Activated naive CD8-positive, alpha-beta T cell treated with anti-CD3 and anti-CD28 coated beads, Interleukin-2, amount 10 ng/mL, durations not matched to agents 7 days and 5 days (primary cell): ENCODE data around the gene KRTAP1-5. TPM values are rescaled to one million over a fixed set of nuclear protein-coding genes. Genes with fewer than 3 reads are reported as not detected.
"Not testable (repeated sequence)": the region's sequence is repeated elsewhere in the genome, so short reads cannot be mapped to it uniquely, and the experiment has no call there.

Experiments used
- ATAC-seq: fragments of 150-1000 bp; cut with Tn5 transposase; one replicate; pipeline ENCODE4 v1.10.0; 2021; ENCODE audit warnings: low read depth, moderate library complexity
- POLR2A ChIA-PET: fragments of 350-600 bp; sonication (Branson Sonifier 250); formaldehyde crosslinking; loops from one replicate; lab custom pipeline; 2021; ENCODE audit warnings: antibody characterized with exemption; lab: Charles Lee
- DNase-seq: peaks from one replicate; pipeline ENCODE4 v3.0.0; 2021
- H3K27ac Mint-ChIP-seq: one replicate; pipeline ENCODE4 v1.8.0; 2022; ENCODE audit warnings: mild to moderate bottlenecking, mixed read lengths
- H3K27me3 Mint-ChIP-seq: one replicate; pipeline ENCODE4 v1.8.0; 2022; ENCODE audit warnings: mild to moderate bottlenecking, moderate library complexity, mixed read lengths
- H3K36me3 Mint-ChIP-seq: one replicate; pipeline ENCODE4 v1.8.0; 2021; ENCODE audit warnings: mild to moderate bottlenecking, mixed read lengths
- H3K4me1 Mint-ChIP-seq: one replicate; pipeline ENCODE4 v1.8.0; 2021; ENCODE audit warnings: mixed read lengths
- H3K4me3 Mint-ChIP-seq: one replicate; pipeline ENCODE4 v1.8.0; 2022; ENCODE audit warnings: mild to moderate bottlenecking, moderate library complexity, mixed read lengths
- H3K9me3 Mint-ChIP-seq: one replicate; pipeline ENCODE4 v1.8.0; 2021; ENCODE audit warnings: mixed read lengths
- total RNA-seq, 2 experiments: library from RNA; stranded (reverse); gene quantifications; one replicate each; pipeline ENCODE4 v1.2.3, GENCODE V29; 2021

KRTAP1-5 gene
- total RNA-seq, 2 experiments from 2014 or later, result not detected

DNA sequence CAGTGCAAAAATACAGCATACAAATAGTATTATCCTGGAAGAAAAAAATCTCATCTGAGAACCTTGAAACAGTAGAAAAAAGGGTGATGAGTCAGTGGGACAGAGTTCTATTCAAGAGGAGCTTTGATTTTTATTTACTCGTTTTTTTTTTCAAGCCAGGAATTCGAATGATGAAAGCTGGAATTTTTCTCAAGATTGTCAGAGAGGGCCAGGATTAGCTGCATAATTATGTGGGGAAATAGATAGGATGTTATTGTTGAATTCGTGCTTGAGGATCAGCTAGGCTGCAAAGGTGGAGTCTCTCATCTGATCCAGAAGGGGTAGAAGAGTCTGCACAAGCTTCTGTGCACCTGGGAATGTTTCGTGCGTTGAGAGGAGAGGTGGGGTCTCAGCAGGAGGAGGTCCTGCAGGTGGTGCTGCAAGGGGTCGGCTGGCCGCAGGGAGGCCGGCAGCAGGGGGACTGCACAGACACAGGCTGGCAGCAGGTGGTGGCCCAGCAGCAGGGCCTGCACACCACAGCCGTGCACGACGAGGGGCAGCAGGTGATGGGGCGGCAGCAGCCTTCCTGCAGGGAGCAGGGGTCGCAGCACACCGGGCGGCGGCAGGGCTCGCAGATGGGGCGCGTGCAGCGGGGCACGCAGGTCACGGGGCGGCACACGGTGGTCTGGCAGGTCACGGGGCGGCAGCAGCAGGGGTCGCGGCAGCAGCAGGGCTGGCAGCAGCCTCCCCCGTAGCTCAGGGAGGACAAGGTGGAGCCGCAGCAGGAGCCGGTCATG lies 32.5 kb upstream of the KRTAP1-5 start:
- H3K4me1 Mint-ChIP-seq, DNase-seq, ATAC-seq, POLR2A ChIA-PET, H3K27ac Mint-ChIP-seq, H3K4me3 Mint-ChIP-seq, H3K36me3 Mint-ChIP-seq, H3K9me3 Mint-ChIP-seq: not testable (repeated sequence)
- H3K27me3 Mint-ChIP-seq, result peaks cover 28% of the 10 kb centered on the region

DNA sequence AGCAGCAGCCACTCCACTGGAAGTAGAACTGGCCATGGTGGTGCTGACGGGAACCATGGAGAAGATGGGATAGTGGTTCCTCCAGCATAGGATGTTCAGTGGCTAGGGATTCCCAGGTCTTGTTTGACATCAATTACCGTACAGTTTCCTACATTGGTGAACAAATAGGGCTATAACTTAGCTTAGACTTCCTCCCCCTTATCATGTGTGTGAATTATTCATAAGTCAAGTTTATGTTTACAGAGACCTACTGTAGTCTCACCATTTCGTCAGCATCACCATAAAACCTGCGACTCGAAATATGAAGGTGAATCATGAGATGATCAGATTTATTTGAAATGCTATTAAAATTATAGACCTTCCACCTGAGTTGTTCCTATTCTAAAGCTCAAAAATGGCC lies 31.7 kb upstream of the KRTAP1-5 start:
- POLR2A ChIA-PET, result no interaction called here
- no peak for DNase-seq
- Mint-ChIP-seq H3K36me3 (no peaks in the 10 kb centered on the region), H3K9me3 (no peaks in the 10 kb centered on the region), H3K4me3 (no peak overlapping the region), H3K4me1 (no peaks in the 10 kb centered on the region), H3K27ac (no peak overlapping the region), H3K27me3 (peaks cover 30% of the 10 kb centered on the region)
- no peak for ATAC-seq

DNA sequence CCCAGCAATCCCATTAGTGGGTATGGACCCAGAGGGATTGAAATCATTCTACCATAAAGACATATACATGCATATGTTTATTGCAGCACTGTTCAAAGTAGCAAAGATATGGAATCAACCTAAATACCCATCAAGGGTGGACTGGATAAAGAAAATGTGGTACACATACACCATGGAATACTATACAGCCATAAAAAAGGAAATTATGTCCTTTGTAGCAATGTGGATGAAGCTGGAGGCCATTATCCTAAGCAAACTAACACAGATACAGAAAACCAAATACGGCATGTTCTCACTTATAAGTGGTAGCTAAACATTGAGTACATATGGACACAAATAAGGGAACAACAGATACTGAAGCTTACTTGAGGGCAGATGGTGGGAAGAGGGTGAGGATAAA lies 30.5 kb upstream of the KRTAP1-5 start:
- Mint-ChIP-seq H3K4me3 (no peak overlapping the region), H3K4me1 (no peaks in the 10 kb centered on the region), H3K36me3 (no peaks in the 10 kb centered on the region), H3K27me3 (peaks cover 30% of the 10 kb centered on the region), H3K27ac (no peak overlapping the region), H3K9me3 (no peaks in the 10 kb centered on the region)
- DNase-seq (no peak), ATAC-seq (no peak)
- POLR2A ChIA-PET, result no interaction called here

DNA sequence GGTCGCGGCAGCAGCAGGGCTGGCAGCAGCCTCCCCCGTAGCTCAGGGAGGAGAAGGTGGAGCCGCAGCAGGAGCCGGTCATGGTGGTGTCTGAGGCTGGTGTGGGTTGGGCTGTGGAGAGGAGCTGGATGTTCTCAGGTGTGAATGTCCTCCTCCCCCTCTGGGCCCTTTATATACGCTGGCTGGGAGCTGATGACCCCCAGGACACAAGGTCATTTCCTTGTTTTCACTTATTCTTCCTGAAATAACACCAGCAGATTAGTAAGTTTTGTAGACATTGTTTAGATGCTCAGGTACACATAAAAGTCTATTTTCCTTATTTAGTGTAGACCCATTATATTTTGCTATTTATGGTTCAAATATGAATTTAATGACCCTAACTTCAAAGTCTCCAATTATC lies 28.1 kb upstream of the KRTAP1-5 start, which contains the start of gene KRTAP2-2:
Gene KRTAP2-2 (minus strand): TSS at position 101 of the 400 bp plus-strand sequence. CDS start 19 bp downstream, at position 82.
- H3K4me1 Mint-ChIP-seq, ATAC-seq, H3K4me3 Mint-ChIP-seq, H3K27ac Mint-ChIP-seq, H3K9me3 Mint-ChIP-seq, DNase-seq, H3K36me3 Mint-ChIP-seq, POLR2A ChIA-PET: not testable (repeated sequence)
- peaks cover 18% of the 10 kb centered on the region for H3K27me3 Mint-ChIP-seq

DNA sequence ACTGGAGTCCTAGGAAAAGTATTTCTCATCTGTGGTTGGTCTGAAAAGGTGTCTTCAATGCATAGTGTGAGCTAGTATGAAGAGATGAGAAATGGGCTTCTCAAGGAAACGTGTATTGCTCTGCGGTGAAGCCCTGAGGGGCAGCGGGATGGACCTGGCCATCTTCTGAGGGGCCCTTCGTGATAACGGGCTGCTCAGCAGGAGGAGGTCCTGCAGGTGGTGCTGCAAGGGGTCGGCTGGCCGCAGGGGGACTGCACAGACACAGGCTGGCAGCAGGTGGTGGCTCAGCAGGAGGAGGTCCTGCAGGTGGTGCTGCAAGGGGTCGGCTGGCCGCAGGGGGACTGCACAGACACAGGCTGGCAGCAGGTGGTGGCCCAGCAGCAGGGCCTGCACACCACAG lies 27.5 kb upstream of the KRTAP1-5 start:
- ATAC-seq, H3K36me3 Mint-ChIP-seq, H3K27ac Mint-ChIP-seq, H3K4me1 Mint-ChIP-seq, H3K9me3 Mint-ChIP-seq, POLR2A ChIA-PET, H3K4me3 Mint-ChIP-seq, DNase-seq: not testable (repeated sequence)
- H3K27me3 Mint-ChIP-seq, result peaks cover 15% of the 10 kb centered on the region

DNA sequence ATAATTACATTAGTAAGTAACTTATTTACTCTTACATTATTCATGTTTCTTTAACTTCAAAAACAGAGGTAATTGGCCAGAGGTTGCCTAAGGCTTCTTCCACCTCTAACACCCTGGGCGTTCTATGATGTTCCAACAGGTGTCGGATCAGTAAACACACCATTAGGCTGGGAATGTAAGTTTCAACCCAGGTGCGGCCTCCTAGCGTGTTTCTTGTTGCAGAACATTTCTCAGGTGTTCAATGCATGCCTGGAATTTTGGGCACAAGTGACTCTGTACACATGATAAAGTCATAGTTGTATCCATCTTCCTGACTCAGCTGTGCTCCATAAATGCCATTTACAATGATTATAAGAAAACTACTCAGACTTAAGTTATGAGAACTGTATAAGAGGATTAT lies 27.0 kb upstream of the KRTAP1-5 start:
- no peaks in the 10 kb centered on the region for H3K36me3 Mint-ChIP-seq
- H3K9me3 Mint-ChIP-seq, result no peaks in the 10 kb centered on the region
- ATAC-seq (no peak), DNase-seq (no peak)
- no peak overlapping the region for H3K27ac Mint-ChIP-seq
- peaks cover 11% of the 10 kb centered on the region for H3K27me3 Mint-ChIP-seq
- H3K4me3 Mint-ChIP-seq, result no peak overlapping the region
- POLR2A ChIA-PET, result no interaction called here
- no peaks in the 10 kb centered on the region for H3K4me1 Mint-ChIP-seq

DNA sequence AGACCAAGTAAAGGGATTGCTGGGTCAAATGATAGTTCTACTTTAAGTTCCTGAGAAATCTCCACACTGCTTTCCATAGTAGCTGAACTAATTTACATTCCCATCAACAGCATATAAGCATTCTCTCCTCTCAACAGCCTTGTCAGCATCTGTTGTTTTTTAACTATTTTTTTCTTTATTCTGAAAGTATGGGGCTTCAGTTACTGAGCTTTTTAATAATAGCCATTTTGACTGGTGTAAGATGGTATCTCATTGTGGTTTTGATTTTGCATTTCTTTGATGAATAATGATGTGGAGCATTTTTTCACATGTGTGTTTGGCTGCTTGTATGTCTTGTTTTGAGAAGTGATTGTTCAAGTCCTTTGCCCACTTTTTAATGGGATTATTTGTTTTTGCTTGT lies 25.6 kb upstream of the KRTAP1-5 start:
- Mint-ChIP-seq H3K4me1 (no peaks in the 10 kb centered on the region), H3K27me3 (peaks cover 2% of the 10 kb centered on the region), H3K9me3 (no peaks in the 10 kb centered on the region), H3K27ac (no peak overlapping the region), H3K36me3 (no peaks in the 10 kb centered on the region), H3K4me3 (no peak overlapping the region)
- DNase-seq (no peak), ATAC-seq (no peak)
- POLR2A ChIA-PET, result no interaction called here

DNA sequence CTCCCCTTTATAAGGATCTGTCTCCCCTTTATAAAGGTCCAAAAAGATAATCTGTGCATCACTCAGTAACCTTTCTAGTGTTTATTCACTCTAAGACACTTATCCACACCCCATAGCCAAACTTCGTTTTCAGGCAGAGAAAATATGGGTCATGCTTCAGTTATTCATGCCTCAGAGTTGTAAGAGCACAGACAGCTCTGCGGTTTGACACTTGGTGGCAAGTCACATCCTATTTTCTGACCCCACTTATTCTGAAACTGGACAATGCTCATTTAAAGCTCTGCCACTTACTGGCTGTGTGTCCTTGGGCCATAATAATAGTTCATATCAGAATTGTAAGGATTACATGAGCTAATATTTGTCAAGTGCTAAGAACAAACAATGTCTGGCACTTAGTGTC lies 22.1 kb upstream of the KRTAP1-5 start:
- POLR2A ChIA-PET, result no interaction called here
- Mint-ChIP-seq H3K9me3 (no peaks in the 10 kb centered on the region), H3K4me1 (no peaks in the 10 kb centered on the region), H3K36me3 (no peaks in the 10 kb centered on the region), H3K27me3 (peaks cover 5% of the 10 kb centered on the region), H3K4me3 (no peak overlapping the region), H3K27ac (no peak overlapping the region)
- DNase-seq (no peak), ATAC-seq (no peak)

DNA sequence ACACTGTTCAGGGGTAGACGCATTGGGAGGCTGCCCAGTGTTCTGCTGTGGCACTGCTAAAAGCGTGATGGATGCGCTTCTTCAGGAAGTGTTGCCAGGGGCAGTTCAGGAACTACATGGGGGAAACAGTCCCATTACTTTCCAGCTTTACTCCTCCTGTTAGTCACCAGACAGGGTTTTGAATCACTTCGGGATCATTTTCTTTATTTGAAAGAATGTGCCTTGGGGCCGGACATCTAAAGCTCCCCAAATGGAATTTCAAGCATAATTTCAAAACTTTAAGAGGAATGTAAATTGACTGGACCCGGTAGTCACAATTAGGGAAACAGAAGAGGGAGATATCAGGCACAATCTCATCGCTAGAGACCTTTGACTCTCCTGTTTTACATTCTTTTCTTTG lies 21.4 kb upstream of the KRTAP1-5 start:
- ATAC-seq, result no peak
- POLR2A ChIA-PET, result no interaction called here
- Mint-ChIP-seq H3K4me1 (no peaks in the 10 kb centered on the region), H3K36me3 (no peaks in the 10 kb centered on the region), H3K27ac (no peak overlapping the region), H3K27me3 (peaks cover 5% of the 10 kb centered on the region), H3K4me3 (no peak overlapping the region), H3K9me3 (peaks cover under 1% of the 10 kb centered on the region)
- no peak for DNase-seq

DNA sequence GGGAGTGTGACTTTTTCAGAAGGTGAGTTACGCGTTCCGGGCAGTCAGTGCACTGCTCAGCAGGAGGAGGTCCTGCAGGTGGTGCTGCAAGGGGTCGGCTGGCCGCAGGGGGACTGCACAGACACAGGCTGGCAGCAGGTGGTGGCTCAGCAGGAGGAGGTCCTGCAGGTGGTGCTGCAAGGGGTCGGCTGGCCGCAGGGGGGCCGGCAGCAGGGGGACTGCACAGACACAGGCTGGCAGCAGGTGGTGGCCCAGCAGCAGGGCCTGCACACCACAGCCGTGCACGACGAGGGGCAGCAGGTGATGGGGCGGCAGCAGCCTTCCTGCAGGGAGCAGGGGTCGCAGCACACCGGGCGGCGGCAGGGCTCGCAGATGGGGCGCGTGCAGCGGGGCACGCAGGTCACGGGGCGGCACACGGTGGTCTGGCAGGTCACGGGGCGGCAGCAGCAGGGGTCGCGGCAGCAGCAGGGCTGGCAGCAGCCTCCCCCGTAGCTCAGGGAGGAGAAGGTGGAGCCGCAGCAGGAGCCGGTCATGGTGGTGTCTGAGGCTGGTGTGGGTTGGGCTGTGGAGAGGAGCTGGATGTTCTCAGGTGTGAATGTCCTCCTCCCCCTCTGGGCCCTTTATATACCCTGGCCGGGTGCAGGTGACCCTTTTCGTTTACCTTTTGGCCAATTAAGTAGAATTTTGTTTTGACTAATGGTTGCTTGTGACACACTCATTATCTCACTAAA lies 19.9 kb upstream of the KRTAP1-5 start, which contains the start of gene KRTAP2-1:
Gene KRTAP2-1 (minus strand): TSS at position 582 of the 731 bp plus-strand sequence. CDS start 49 bp downstream, at position 533.
- H3K27me3 Mint-ChIP-seq, H3K4me1 Mint-ChIP-seq, H3K4me3 Mint-ChIP-seq, H3K36me3 Mint-ChIP-seq, H3K9me3 Mint-ChIP-seq, ATAC-seq, DNase-seq, H3K27ac Mint-ChIP-seq, POLR2A ChIA-PET: not testable (repeated sequence)

DNA sequence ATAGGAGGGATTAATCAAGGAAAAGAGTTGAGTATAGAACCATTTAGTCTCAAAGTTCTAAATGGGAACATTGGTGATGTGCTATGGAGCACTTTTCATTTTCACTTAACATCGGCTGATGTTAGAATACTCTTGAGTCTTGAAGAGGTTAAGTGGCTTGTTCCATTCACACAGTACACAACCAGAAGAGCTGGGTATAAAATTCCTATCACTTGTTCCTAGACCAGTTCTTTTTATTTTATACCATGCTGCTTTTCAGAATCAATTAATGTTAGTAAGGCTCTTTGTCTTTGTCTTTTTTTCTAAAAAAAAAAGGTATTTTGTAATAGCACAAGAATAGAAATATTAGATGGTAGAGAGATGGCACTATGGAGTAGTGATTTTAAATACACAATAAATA lies 15.9 kb upstream of the KRTAP1-5 start:
- H3K9me3 Mint-ChIP-seq, result peaks cover 7% of the 10 kb centered on the region
- H3K36me3 Mint-ChIP-seq, result no peaks in the 10 kb centered on the region
- no peak for ATAC-seq
- no peaks in the 10 kb centered on the region for H3K4me1 Mint-ChIP-seq
- POLR2A ChIA-PET, result no interaction called here
- no peak overlapping the region for H3K4me3 Mint-ChIP-seq
- no peak for DNase-seq
- H3K27me3 Mint-ChIP-seq, result peaks cover 9% of the 10 kb centered on the region
- H3K27ac Mint-ChIP-seq, result no peak overlapping the region

DNA sequence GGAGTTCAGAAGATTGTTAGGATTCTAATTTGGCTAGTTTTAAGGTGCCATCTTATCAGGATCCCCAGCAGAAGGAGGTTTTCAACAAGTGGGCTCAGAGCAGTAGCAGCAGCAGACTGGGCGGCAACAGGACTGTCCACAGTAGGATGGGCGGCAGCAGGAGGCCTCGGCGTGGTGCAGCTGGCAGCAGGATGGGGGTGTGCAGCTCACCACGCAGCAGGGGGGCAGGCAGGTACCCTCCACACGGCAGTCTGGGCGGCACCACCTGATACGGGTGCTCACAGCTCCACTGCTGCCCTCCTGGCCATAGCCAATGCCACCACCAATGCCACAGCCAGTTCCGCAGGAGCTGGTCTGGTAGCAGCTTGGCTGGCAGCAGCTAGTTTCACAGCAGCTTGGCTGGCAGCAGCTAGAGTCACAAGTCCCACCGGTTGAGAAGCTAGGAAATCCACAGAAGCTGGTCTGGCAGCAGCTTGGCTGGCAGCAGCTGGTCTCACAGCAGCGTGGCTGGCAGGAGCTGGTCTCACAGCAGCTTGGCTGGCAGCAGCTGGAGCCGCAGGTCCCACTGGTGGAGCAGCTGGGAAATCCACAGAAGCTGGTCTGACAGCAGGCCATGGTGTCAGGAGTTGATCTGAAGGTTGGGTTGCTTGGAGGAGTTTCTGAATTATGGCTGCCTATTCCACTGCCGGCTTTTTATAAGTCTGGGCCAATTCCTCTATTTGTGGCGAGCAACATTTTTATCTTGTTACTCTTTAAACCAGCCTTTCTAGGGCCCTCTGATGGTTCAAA lies 14.0 kb upstream of the KRTAP1-5 start, which contains the start of gene KRTAP1-1:
Gene KRTAP1-1 (minus strand): TSS at position 668 of the 789 bp plus-strand sequence. CDS start 53 bp downstream, at position 615.
- peaks cover 12% of the 10 kb centered on the region for H3K27me3 Mint-ChIP-seq
- H3K4me1 Mint-ChIP-seq, H3K9me3 Mint-ChIP-seq, H3K4me3 Mint-ChIP-seq, H3K27ac Mint-ChIP-seq, ATAC-seq, DNase-seq, POLR2A ChIA-PET, H3K36me3 Mint-ChIP-seq: not testable (repeated sequence)

DNA sequence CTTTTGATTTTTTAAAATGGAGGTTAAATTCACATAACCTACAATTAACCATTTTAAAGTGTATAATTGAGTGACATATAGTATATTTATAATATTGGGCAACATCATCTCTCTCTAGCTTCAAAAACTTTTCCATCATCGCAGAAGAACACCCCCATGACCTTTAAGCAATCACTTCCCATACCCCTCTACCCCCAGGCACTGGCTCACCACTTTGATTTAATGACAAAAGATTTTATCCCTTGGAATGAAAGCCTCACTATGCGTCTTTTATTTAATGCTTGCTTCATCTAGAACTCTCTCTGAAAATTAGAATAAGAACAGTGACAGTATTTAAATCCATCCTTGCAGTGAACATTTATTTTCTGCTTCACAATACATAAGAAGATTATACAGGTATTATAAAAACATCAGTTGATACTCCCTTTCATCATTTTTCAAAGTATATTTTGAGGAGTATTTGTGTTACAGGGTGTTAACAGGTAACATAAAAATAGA lies 10.9 kb upstream of the KRTAP1-5 start:
- no peaks in the 10 kb centered on the region for H3K4me1 Mint-ChIP-seq
- no peaks in the 10 kb centered on the region for H3K36me3 Mint-ChIP-seq
- peaks cover 6% of the 10 kb centered on the region for H3K9me3 Mint-ChIP-seq
- POLR2A ChIA-PET, result no interaction called here
- no peak overlapping the region for H3K27ac Mint-ChIP-seq
- H3K27me3 Mint-ChIP-seq, result peaks cover 11% of the 10 kb centered on the region
- DNase-seq, result no peak
- ATAC-seq, result no peak
- no peak overlapping the region for H3K4me3 Mint-ChIP-seq
